BE2C (cell line): ENCODE data around the gene RAPGEF1.

Experiments used
- DNase-seq: peaks from one replicate; pipeline ENCODE4 v3.0.0-alpha.2; 2020
- H3K27me3 ChIP-seq: fragments of 250-450 bp; sonication (Bioruptor Pico); 2 replicates; pipeline ENCODE4 v1.5.1; 2020; ENCODE audit warnings: mild to moderate bottlenecking
- H3K36me3 ChIP-seq: fragments of 250-450 bp; sonication (Bioruptor Pico); 2 replicates; pipeline ENCODE4 v1.5.1; 2020; ENCODE audit warnings: mild to moderate bottlenecking
- H3K4me1 ChIP-seq: fragments of 250-450 bp; sonication (Bioruptor Pico); 2 replicates; pipeline ENCODE4 v1.5.1; 2020
- H3K4me3 ChIP-seq: 2 replicates; pipeline ENCODE4 v1.5.1; 2011; ENCODE audit warnings: low read depth, low read length
- H3K9me3 ChIP-seq: fragments of 250-450 bp; sonication (Bioruptor Pico); 2 replicates; pipeline ENCODE4 v1.5.1; 2020
- CTCF ChIP-seq: IDR thresholded peaks from 2 replicates; pipeline ENCODE4 v1.5.1; 2012; ENCODE audit warnings: mild to moderate bottlenecking, low read depth, low read length

Gene RAPGEF1

GRCh38 chr9:131562032-131562959 lies 177.6 kb downstream of the RAPGEF1 start:
- H3K4me3 ChIP-seq: no peak overlapping the region
- no peak for TF ChIP-seq CTCF
- no peaks in the 10 kb centered on the region for H3K9me3 ChIP-seq
- no peak for DNase-seq
- H3K36me3 ChIP-seq: no peaks in the 10 kb centered on the region
- no peaks in the 10 kb centered on the region for H3K4me1 ChIP-seq
- H3K27me3 ChIP-seq: no peaks in the 10 kb centered on the region

- no peaks in the 10 kb centered on the region for H3K9me3 ChIP-seq
- no peaks in the 10 kb centered on the region for H3K27me3 ChIP-seq
- no peaks in the 10 kb centered on the region for H3K4me1 ChIP-seq
- no peak overlapping the region for H3K4me3 ChIP-seq
- DNase-seq: no peak
- peak; percentile 22; the same call in 1 of the 2 replicates for TF ChIP-seq CTCF
- no peaks in the 10 kb centered on the region for H3K36me3 ChIP-seq
Observed at GRCh38 chr9:131559421-131560000, 180.4 kb downstream of the RAPGEF1 start.

GRCh38 chr9:131557855-131558548 lies 181.9 kb downstream of the RAPGEF1 start:
- no peak for TF ChIP-seq CTCF
- no peaks in the 10 kb centered on the region for H3K4me1 ChIP-seq
- no peaks in the 10 kb centered on the region; the same call in 1 of the 2 replicates for H3K9me3 ChIP-seq
- no peak for DNase-seq
- no peaks in the 10 kb centered on the region for H3K36me3 ChIP-seq
- no peaks in the 10 kb centered on the region for H3K27me3 ChIP-seq
- no peak overlapping the region for H3K4me3 ChIP-seq

GRCh38 chr9:131555841-131556673 lies 183.8 kb downstream of the RAPGEF1 start:
- H3K4me1 ChIP-seq: no peaks in the 10 kb centered on the region
- no peak for TF ChIP-seq CTCF
- no peak for DNase-seq
- no peaks in the 10 kb centered on the region for H3K36me3 ChIP-seq
- H3K4me3 ChIP-seq: no peak overlapping the region
- no peaks in the 10 kb centered on the region for H3K27me3 ChIP-seq
- no peaks in the 10 kb centered on the region; the same call in 1 of the 2 replicates for H3K9me3 ChIP-seq

GRCh38 chr9:131554843-131555351 lies 185.0 kb downstream of the RAPGEF1 start:
- no peaks in the 10 kb centered on the region; the same call in 1 of the 2 replicates for H3K9me3 ChIP-seq
- TF ChIP-seq CTCF: no peak
- H3K36me3 ChIP-seq: no peaks in the 10 kb centered on the region
- no peak overlapping the region for H3K4me3 ChIP-seq
- DNase-seq: no peak
- no peaks in the 10 kb centered on the region for H3K4me1 ChIP-seq
- H3K27me3 ChIP-seq: no peaks in the 10 kb centered on the region
